Measurements from ENCODE around the gene CTBP1.

Gene CTBP1

GRCh38 chr4:1226598-1226997 is 22.3 kb downstream of the CTBP1 start:
- ChIA-PET CTCF (no interaction called here), POLR2A (no interaction called here)
- DNase-seq (ENCODE audit: extremely low spot score): no peak
- no peak for TF ChIP-seq CTCF (IDR thresholded peaks at IDR 0.05; ENCODE audit: control extremely low read depth, extremely low read depth, low read depth, missing control alignments)

GRCh38 chr4:1226144-1226481 is 22.8 kb downstream of the CTBP1 start:
- no peak for TF ChIP-seq CTCF (IDR thresholded peaks at IDR 0.05; ENCODE audit: control extremely low read depth, extremely low read depth, low read depth, missing control alignments)
- ChIA-PET POLR2A (no interaction called here), CTCF (no interaction called here)
- DNase-seq (ENCODE audit: extremely low spot score): no peak

- CTCF ChIA-PET: no interaction called here
- no peak for DNase-seq (ENCODE audit: extremely low spot score)
- no peak for TF ChIP-seq CTCF (IDR thresholded peaks at IDR 0.05; ENCODE audit: control extremely low read depth, extremely low read depth, low read depth, missing control alignments)
- POLR2A ChIA-PET: no interaction called here
These were observed 23.4 kb downstream of the CTBP1 start for GRCh38 chr4:1225272-1226143.

- ChIA-PET POLR2A (no interaction called here), CTCF (no interaction called here)
- no peak for DNase-seq (ENCODE audit: extremely low spot score)
- no peak for TF ChIP-seq CTCF (IDR thresholded peaks at IDR 0.05; ENCODE audit: control extremely low read depth, extremely low read depth, low read depth, missing control alignments)
These were observed 24.8 kb downstream of the CTBP1 start for GRCh38 chr4:1223841-1224809.

- no peak for DNase-seq (ENCODE audit: extremely low spot score)
- TF ChIP-seq CTCF (IDR thresholded peaks at IDR 0.05; ENCODE audit: control extremely low read depth, extremely low read depth, low read depth, missing control alignments): no peak
- POLR2A ChIA-PET: no interaction called here
- CTCF ChIA-PET: no interaction called here
These were observed 25.8 kb downstream of the CTBP1 start for GRCh38 chr4:1222938-1223690.

Measured in GM10248 (cell line).